ENCODE measurements around the gene HYAL3. TPM values are rescaled to one million over a fixed set of nuclear protein-coding genes. Genes with fewer than 3 reads are reported as not detected.

Gene HYAL3
- total and polyA plus RNA-seq, 2 of the 8 experiments (the other 6 are each of a cell fraction or from before 2014, with no cell fraction given) = 3.2 to 12.2 TPM

- Histone ChIP-seq H4K20me1 (replicated peaks in 1 of 2; ENCODE audit: control insufficient read depth in 1 of 2, insufficient read depth in 2 of 2, low read length in 2 of 2) (peaks cover 3 to 29% of the 10 kb centered on the region in 2 experiments), H4K8ac (ENCODE audit: extremely low read depth, insufficient read depth, low read length) (no peak overlapping the region), H3K27me3 (replicated peaks in 1 of 4; ENCODE audit: control insufficient read depth in 3 of 4, extremely low read depth in 1 of 4, insufficient read depth in 3 of 4, low read length in 3 of 4) (no peaks in the 10 kb centered on the region), H3K56ac (replicated peaks; ENCODE audit: insufficient read length, low read depth, low read length) (no peak overlapping the region), H3K18ac (ENCODE audit: extremely low read depth, low read length) (no peak overlapping the region; the same call in 1 of the 2 replicates), H2AK5ac (ENCODE audit: low read depth, low read length) (no peak overlapping the region), H3K4me1 (replicated peaks in 1 of 4; ENCODE audit: control insufficient read depth in 3 of 4, insufficient read depth in 4 of 4, low read length in 3 of 4) (peaks cover 0 to 4% (median 3%) of the 10 kb centered on the region in 4 experiments; a peak in 4 of 7 replicates), H3K4ac (replicated peaks; ENCODE audit: insufficient read length, low read depth, low read length) (no peak overlapping the region), H2AFZ (ENCODE audit: low read length) (no peak overlapping the region), H4K91ac (replicated peaks; ENCODE audit: insufficient read length, low read length) (no peak overlapping the region), H3K4me3 (ENCODE audit: extremely low read depth in 1 of 4, insufficient read depth in 2 of 4, low read depth in 3 of 4, low read length in 4 of 4) (no peak overlapping the region), H3K79me2 (ENCODE audit: control insufficient read depth in 1 of 2, insufficient read depth in 2 of 2, low read length in 2 of 2) (peaks cover 0 to 14% of the 10 kb centered on the region in 2 experiments; a peak in 2 of 4 replicates), H4K5ac (ENCODE audit: insufficient read length, low read depth, low read length) (no peak overlapping the region), H3K23ac (ENCODE audit: insufficient read length) (no peak overlapping the region), H3K79me1 (ENCODE audit: low read depth, low read length) (peaks cover 20% of the 10 kb centered on the region), H3K9ac (replicated peaks in 1 of 4; ENCODE audit: extremely low read depth in 1 of 4, low read depth in 3 of 4, low read length in 3 of 4) (no peak overlapping the region), H3K14ac (ENCODE audit: insufficient read length) (no peak overlapping the region), H3K23me2 (ENCODE audit: low read depth, low read length) (no peaks in the 10 kb centered on the region), H2BK15ac (ENCODE audit: low read length) (no peak overlapping the region), H3K4me2 (ENCODE audit: insufficient read depth in 1 of 2, low read depth in 2 of 2, low read length in 2 of 2) (no peak overlapping the region), H2BK120ac (replicated peaks; ENCODE audit: low read depth, low read length) (no peak overlapping the region), H3K36me3 (ENCODE audit: control insufficient read depth in 2 of 4, insufficient read depth in 4 of 4, low read length in 3 of 4) (peaks cover 17 to 36% (median 24%) of the 10 kb centered on the region in 4 experiments; a peak in 7 of 8 replicates), H2BK12ac (ENCODE audit: low read depth, low read length) (no peak overlapping the region), H2BK20ac (ENCODE audit: low read length) (no peak overlapping the region), H2BK5ac (ENCODE audit: low read depth, low read length) (no peak overlapping the region), H3K27ac (ENCODE audit: low read depth, low read length) (no peak overlapping the region), H3K9me3 (ENCODE audit: insufficient read depth in 2 of 2, low read depth in 1 of 2, low read length in 1 of 2) (no peaks in the 10 kb centered on the region)
- WGBS, 2 experiments (ENCODE audit: extremely low coverage in 1 of 2, insufficient coverage in 1 of 2, insufficient read length in 1 of 2, insufficient replicate concordance in 2 of 2, low coverage in 1 of 2, low lambda C conversion rate in 2 of 2, missing lambda C conversion rate in 1 of 2) = 98% methylated on average over 9 of the region's 9 CpGs; no CpG with 5 or more reads in 1 of the 2 experiments
- no peak for FAIRE-seq
- no peak for DNase-seq (ENCODE audit: low read depth in 1 of 2, low spot score in 2 of 2)
- ChIA-PET POLR2A (ENCODE audit: partially characterized antibody) (interaction anchor here (0.9 to 3.0 kb wide), 4 partner anchors 12 to 145 kb away, joined by 3 to 12 read pairs (median 6); partner anchors contain the start of gene GNAI2), CTCF (ENCODE audit: partially characterized antibody) (interaction anchor here (1.3 to 53.5 kb wide), 7 partner anchors 6 to 67 kb away, joined by 4 to 2149 read pairs (median 142); partner anchors contain the start of genes GNAI2, GNAT1, LSMEM2 and SEMA3B)
- TF ChIP-seq SRF (IDR thresholded peaks at IDR 0.05; ENCODE audit: low read depth, low read length) = no peak
- no peak for TF ChIP-seq TCF12 (IDR thresholded peaks at IDR 0.05; ENCODE audit: low read depth, low read length)
- no peak for TF ChIP-seq JUN (IDR thresholded peaks at IDR 0.05; ENCODE audit: low read depth, low read length)
- no peak for TF ChIP-seq EZH2 (IDR thresholded peaks at IDR 0.05; ENCODE audit: low read depth, low read length, severe bottlenecking)
- no peak for TF ChIP-seq KDM1A (IDR thresholded peaks at IDR 0.05; ENCODE audit: borderline replicate concordance, low read length)
- TF ChIP-seq KDM5A (IDR thresholded peaks at IDR 0.05; ENCODE audit: low read length) = no peak
- no peak for TF ChIP-seq CEBPB (IDR thresholded peaks at IDR 0.05; ENCODE audit: low read depth, low read length)
- no peak for TF ChIP-seq TAF1 (IDR thresholded peaks at IDR 0.05; ENCODE audit: low read depth, low read length)
- TF ChIP-seq NRF1 (IDR thresholded peaks at IDR 0.05; ENCODE audit: low read depth, low read length) = no peak
- no peak for TF ChIP-seq ZNF274 (IDR thresholded peaks at IDR 0.05; ENCODE audit: borderline replicate concordance, extremely low read depth, low read length)
- TF ChIP-seq POLR2A (IDR thresholded peaks at IDR 0.05; ENCODE audit: control extremely low read depth in 1 of 2, low read depth in 2 of 2, low read length in 2 of 2) = no peak
- TF ChIP-seq EGR1 (IDR thresholded peaks at IDR 0.05; ENCODE audit: borderline replicate concordance, low read depth, low read length) = no peak
Measured at GRCh38 chr3:50255251-50255615, 44.0 kb downstream of the HYAL3 start.

Data from H1 (cell line).